Sigmoid colon (tissue), 7 donors: ENCODE measurements around the gene SLC2A11. TPM values are rescaled to one million over a fixed set of nuclear protein-coding genes. Genes with fewer than 3 reads are reported as not detected.
A peak's percentile ranks its signal among the peaks of the same experiment; 100 is the strongest.

Source experiments
- DNase-seq: peaks from one replicate; pipeline ENCODE4 v3.0.0-alpha.2; 2019
- H3K27ac ChIP-seq, 4 donors: fragments of 200-600 bp; sonication (generic); one replicate each; pipeline ENCODE4 v1.5.1; 2016 to 2019; ENCODE audit warnings: mild to moderate bottlenecking in 1 of 4
- H3K27me3 ChIP-seq, 3 donors: fragments of 200-600 bp; sonication (generic); one replicate each; pipeline ENCODE4 v1.5.1; 2019; ENCODE audit warnings: mild to moderate bottlenecking in 1 of 3
- H3K36me3 ChIP-seq, 4 donors: fragments of 200-600 bp; sonication (generic); one replicate each; pipeline ENCODE4 v1.5.1; 2016 to 2019
- H3K4me1 ChIP-seq, 4 donors: fragments of 200-600 bp; sonication (generic); one replicate each; pipeline ENCODE4 v1.5.1; 2017 to 2019
- H3K4me3 ChIP-seq, 4 donors: fragments of 200-600 bp; sonication (generic); one replicate each; pipeline ENCODE4 v1.5.1; 2017 to 2019; ENCODE audit warnings: mild to moderate bottlenecking in 2 of 4, moderate library complexity in 1 of 4
- H3K9me3 ChIP-seq, 4 donors: fragments of 200-600 bp in 3 of 4; sonication (generic) in 3 of 4; one replicate each; pipeline versions ENCODE4 v1.5.1 to v1.6.1; 2013 to 2019
- EP300 ChIP-seq, 4 donors: sonication (generic); formaldehyde crosslinking; IDR thresholded peaks; one replicate each; pipeline ENCODE4 v1.6.1; 2017; ENCODE audit warnings: antibody characterized with exemption in 4 of 4
- POLR2A ChIP-seq, 2 donors: fragments of 450-650 bp; IDR thresholded peaks; one replicate each; pipeline ENCODE4 v1.6.1; 2016; ENCODE audit warnings: antibody characterized with exemption in 2 of 2, mild to moderate bottlenecking in 2 of 2, moderate library complexity in 2 of 2
- POLR2AphosphoS5 ChIP-seq, 4 donors: sonication (generic); formaldehyde crosslinking; IDR thresholded peaks; one replicate each; pipeline ENCODE4 v1.6.1; 2017; ENCODE audit warnings: antibody characterized with exemption in 4 of 4
- WGBS, 2 donors: extraction: QIAGEN DNeasy Blood & Tissue Kit; methylation state at CpG; one replicate each; pipeline ENCODE4 v1.1.7; 2013; 5-methylcytosine and 5-hydroxymethylcytosine counted together
- intact Hi-C: fragments of 100-400 bp; cut with DNase I; formaldehyde crosslinking; loops from one replicate; pipeline ENCODE4 v1.15.1; 2023
- polyA plus RNA-seq, 3 donors: library from polyadenylated mRNA; stranded (reverse); fragments of 200-250 nt; gene quantifications; one replicate each; pipeline ENCODE4 v1.2.3, GENCODE V29; 2013
- total RNA-seq, 4 donors: library from RNA; depleted of rRNA; stranded (reverse); fragments of >200 nt; gene quantifications; one replicate each; pipeline ENCODE4 v1.1.0, GENCODE V29; 2016
- TF ChIP-seq, protein P1 (sequence below), 4 experiments: fragments of 450-650 bp in 3 of 4; fragments of 200-600 bp in 1 of 4; IDR thresholded peaks; one replicate each; pipeline ENCODE4 v1.5.1; 2016 to 2019; ENCODE audit warnings: antibody characterized with exemption in 4 of 4, mild to moderate bottlenecking in 3 of 4, moderate library complexity in 2 of 4
- donor health status: healthy with polysubstance abuse.
- donor health status: Bipolar disorder and iron deficiency.
- donor health status: healthy.

Gene SLC2A11
- total and polyA plus RNA-seq, 7 donors, result 4.8 to 23.5 (median 13.8) TPM

DNA sequence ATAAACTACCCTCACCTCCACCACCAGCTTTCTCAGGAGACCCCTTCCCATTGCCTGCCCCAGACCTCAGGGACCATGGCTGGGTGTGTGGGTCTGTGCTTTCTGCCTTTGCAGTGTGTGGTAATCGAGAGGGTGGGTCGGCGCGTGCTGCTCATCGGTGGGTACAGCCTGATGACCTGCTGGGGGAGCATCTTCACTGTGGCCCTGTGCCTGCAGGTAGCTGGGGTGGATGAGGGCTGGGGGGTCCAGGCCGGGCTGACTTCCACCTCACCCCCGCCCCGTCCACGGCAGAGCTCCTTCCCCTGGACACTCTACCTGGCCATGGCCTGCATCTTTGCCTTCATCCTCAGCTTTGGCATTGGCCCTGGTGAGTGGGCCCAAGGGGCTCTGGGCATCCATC, 26.0 kb downstream of the SLC2A11 start:
- no peak for DNase-seq

DNA sequence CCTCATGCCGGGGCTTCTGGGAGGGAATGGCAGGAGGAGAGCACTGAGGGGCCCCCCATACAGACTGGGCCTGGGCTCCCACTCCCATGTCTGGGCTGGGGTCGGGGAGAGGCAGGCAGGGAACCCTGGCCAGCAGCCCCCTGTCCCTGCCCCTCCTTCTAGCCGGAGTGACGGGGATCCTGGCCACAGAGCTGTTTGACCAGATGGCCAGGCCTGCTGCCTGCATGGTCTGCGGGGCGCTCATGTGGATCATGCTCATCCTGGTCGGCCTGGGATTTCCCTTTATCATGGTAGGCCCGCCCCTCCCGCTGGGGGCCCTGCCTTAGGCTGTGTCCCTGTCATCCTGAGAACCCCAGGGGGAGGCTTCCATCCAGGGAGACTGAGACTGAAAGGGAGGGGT, 26.5 kb downstream of the SLC2A11 start:
- no peak for TF ChIP-seq POLR2AphosphoS5 (IDR thresholded peaks at IDR 0.05)
- TF ChIP-seq, protein P1, sequence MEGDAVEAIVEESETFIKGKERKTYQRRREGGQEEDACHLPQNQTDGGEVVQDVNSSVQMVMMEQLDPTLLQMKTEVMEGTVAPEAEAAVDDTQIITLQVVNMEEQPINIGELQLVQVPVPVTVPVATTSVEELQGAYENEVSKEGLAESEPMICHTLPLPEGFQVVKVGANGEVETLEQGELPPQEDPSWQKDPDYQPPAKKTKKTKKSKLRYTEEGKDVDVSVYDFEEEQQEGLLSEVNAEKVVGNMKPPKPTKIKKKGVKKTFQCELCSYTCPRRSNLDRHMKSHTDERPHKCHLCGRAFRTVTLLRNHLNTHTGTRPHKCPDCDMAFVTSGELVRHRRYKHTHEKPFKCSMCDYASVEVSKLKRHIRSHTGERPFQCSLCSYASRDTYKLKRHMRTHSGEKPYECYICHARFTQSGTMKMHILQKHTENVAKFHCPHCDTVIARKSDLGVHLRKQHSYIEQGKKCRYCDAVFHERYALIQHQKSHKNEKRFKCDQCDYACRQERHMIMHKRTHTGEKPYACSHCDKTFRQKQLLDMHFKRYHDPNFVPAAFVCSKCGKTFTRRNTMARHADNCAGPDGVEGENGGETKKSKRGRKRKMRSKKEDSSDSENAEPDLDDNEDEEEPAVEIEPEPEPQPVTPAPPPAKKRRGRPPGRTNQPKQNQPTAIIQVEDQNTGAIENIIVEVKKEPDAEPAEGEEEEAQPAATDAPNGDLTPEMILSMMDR (IDR thresholded peaks at IDR 0.05), result no peak
- no peak for TF ChIP-seq EP300 (IDR thresholded peaks at IDR 0.05)
- no peak for TF ChIP-seq POLR2A (IDR thresholded peaks at IDR 0.05)
- no peak overlapping the region for H3K27ac ChIP-seq
- intact Hi-C loops, result no loop called here
- 94 to 95% methylated on average over 9 of the region's 9 CpGs for WGBS, 2 donors
- H3K9me3 ChIP-seq, result no peaks in the 10 kb centered on the region
- no peak overlapping the region for H3K4me3 ChIP-seq
- peaks cover 0 to 42% (median 0%) of the 10 kb centered on the region in 4 donors for H3K36me3 ChIP-seq
- H3K4me1 ChIP-seq, result peaks cover 0 to 5% (median 0%) of the 10 kb centered on the region in 4 donors
- no peaks in the 10 kb centered on the region for H3K27me3 ChIP-seq
- DNase-seq, result no peak

More for the DNA sequence above, 26.0 kb downstream of the SLC2A11 start:
- 97 to 98% methylated on average over 9 of the region's 9 CpGs for WGBS, 2 donors
- intact Hi-C loops, result no loop called here
- no peak overlapping the region for H3K27ac ChIP-seq
- TF ChIP-seq, protein P1 (IDR thresholded peaks at IDR 0.05), result no peak
- TF ChIP-seq EP300 (IDR thresholded peaks at IDR 0.05), result no peak
- TF ChIP-seq POLR2A (IDR thresholded peaks at IDR 0.05), result no peak
- no peak overlapping the region for H3K4me3 ChIP-seq
- no peaks in the 10 kb centered on the region for H3K9me3 ChIP-seq
- peaks cover 0 to 42% (median 0%) of the 10 kb centered on the region in 4 donors for H3K36me3 ChIP-seq
- H3K27me3 ChIP-seq, result no peaks in the 10 kb centered on the region
- H3K4me1 ChIP-seq, result peaks cover 0 to 4% (median 0%) of the 10 kb centered on the region in 4 donors

- H3K4me3 ChIP-seq, result no peak overlapping the region
Measured at GRCh38 chr22:23888615-23889401, 31.1 kb downstream of the SLC2A11 start.

DNA sequence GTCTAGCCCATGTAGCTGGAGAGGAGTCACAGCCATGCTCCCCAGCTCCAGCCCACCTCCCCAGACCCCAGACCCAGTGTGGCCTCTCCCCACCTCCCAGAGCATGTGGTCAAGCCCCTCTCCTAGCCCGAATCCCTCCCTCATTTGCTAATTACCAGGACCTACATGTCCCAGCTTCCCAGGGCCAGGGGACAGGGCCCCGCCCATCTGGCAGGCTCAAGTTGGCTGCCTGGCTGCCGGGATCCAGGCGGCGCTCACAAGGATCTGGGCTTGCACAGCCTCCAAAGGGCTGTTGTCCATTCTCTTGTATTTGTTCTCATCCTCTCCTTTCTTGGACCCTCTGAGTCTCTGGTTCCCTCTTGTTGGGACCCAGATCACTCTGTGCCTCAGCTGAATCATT, 31.9 kb downstream of the SLC2A11 start:
- intact Hi-C loops, result loop anchor here (5.0 kb wide), 1 partner anchor 32 kb away; the partner anchor contains the start of gene SLC2A11
- TF ChIP-seq POLR2AphosphoS5 (IDR thresholded peaks at IDR 0.05) (no peak), EP300 (IDR thresholded peaks at IDR 0.05) (no peak), POLR2A (IDR thresholded peaks at IDR 0.05) (no peak)
- TF ChIP-seq, protein P1 (IDR thresholded peaks at IDR 0.05), result no peak
- DNase-seq, result no peak
- H3K36me3 ChIP-seq, result peaks cover 0 to 3% (median 0%) of the 10 kb centered on the region in 4 donors
- peak overlapping the region in 1 of 4 donors; percentile 55 for H3K27ac ChIP-seq
- 59 to 77% methylated on average over 5 of the region's 5 CpGs for WGBS, 2 donors
- H3K27me3 ChIP-seq, result no peaks in the 10 kb centered on the region
- H3K4me1 ChIP-seq, result peaks cover 0 to 11% (median 5%) of the 10 kb centered on the region in 4 donors
- no peaks in the 10 kb centered on the region for H3K9me3 ChIP-seq
- no peak overlapping the region for H3K4me3 ChIP-seq

More at GRCh38 chr22:23888615-23889401, 31.1 kb downstream of the SLC2A11 start:
- Histone ChIP-seq H3K36me3 (peaks cover 0 to 6% (median 0%) of the 10 kb centered on the region in 4 donors), H3K27ac (peak overlapping the region; percentile 26 to 55 (median 53)), H3K27me3 (no peaks in the 10 kb centered on the region), H3K9me3 (no peaks in the 10 kb centered on the region), H3K4me1 (peaks cover 0 to 9% (median 3%) of the 10 kb centered on the region in 4 donors)
- 78 to 83% methylated on average over 11 of the region's 11 CpGs for WGBS, 2 donors
- TF ChIP-seq POLR2A (IDR thresholded peaks at IDR 0.05), result no peak
- no peak for DNase-seq
- intact Hi-C loops, result no loop called here

GRCh38 chr22:23891726-23892125, 34.1 kb downstream of the SLC2A11 start:
- intact Hi-C loops, result loop anchor here (5.0 kb wide), 1 partner anchor 34 kb away; the partner anchor contains the start of gene SLC2A11
- Histone ChIP-seq H3K9me3 (no peaks in the 10 kb centered on the region), H3K36me3 (peaks cover 0 to 13% (median 1%) of the 10 kb centered on the region in 4 donors), H3K4me1 (peaks cover 0 to 29% (median 18%) of the 10 kb centered on the region in 4 donors), H3K27ac (no peak overlapping the region), H3K4me3 (no peak overlapping the region), H3K27me3 (no peaks in the 10 kb centered on the region)
- TF ChIP-seq, protein P1 (IDR thresholded peaks at IDR 0.05), result no peak
- no peak for TF ChIP-seq POLR2A (IDR thresholded peaks at IDR 0.05)
- TF ChIP-seq POLR2AphosphoS5 (IDR thresholded peaks at IDR 0.05), result no peak
- no peak for TF ChIP-seq EP300 (IDR thresholded peaks at IDR 0.05)
- 88 to 92% methylated on average over 7 of the region's 7 CpGs for WGBS, 2 donors
- no peak for DNase-seq
